Activated CD4-positive, alpha-beta T cell treated with anti-CD3 and anti-CD28 coated beads, Interleukin-2, amount 50 U/mL, for 48 hours (primary cell): ENCODE measurements around the gene LPAR2.

ENCODE experiments used
- DNase-seq, 2 experiments: peaks; one replicate each; pipeline ENCODE4 v3.0.0-alpha.2; 2020

The LPAR2 gene

GRCh38 chr19:19594381-19594780, 33.6 kb downstream of the LPAR2 start:
- DNase-seq = peak in 1 of 2 experiments; percentile 50

DNA sequence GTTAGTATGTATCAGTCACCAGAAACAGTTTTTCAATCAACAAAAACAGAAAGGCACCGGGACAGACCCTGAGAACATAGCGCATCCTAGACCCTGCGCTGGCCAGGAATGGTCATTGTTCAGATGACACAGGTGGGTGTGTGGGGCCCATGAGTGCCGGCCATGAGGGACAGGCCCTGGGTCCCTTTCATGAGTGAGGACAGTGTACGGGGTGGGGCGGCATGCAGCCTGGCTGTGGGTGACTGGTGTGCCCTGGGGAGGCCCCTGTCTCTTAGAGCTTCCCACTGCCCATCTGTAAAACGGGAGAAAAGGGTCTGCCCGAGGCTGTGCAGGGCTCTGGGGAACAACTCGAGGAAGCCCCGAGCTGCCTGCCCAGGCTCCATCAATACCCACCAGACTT, 35.3 kb downstream of the LPAR2 start:
- DNase-seq = no peak

- peak; percentile 70 to 77 for DNase-seq
Observed at GRCh38 chr19:19591133-19591825, 36.7 kb downstream of the LPAR2 start.

GRCh38 chr19:19588546-19588945, 39.5 kb downstream of the LPAR2 start:
- DNase-seq = no peak

DNA sequence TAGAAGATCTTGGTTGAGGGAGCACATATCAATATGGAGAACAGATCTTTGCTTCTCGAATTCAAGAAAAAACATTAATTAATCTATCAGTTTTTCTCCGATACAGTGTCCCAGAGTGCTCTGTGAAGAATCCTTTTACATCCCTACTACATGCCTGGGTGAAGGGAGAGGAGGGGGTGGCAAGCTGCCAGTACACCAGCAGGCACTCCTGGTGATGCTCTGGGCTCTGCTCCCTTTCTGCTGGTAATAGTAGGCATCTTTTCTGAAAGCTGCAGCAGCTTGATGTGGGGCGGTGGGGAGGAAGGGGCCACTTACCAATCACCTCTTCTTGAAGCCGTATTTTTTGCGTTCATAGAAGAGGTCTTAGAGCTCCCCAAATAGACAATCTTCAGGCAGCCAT, 40.2 kb downstream of the LPAR2 start:
- no peak for DNase-seq

GRCh38 chr19:19584356-19584755, 43.7 kb downstream of the LPAR2 start:
- DNase-seq = no peak

- DNase-seq = no peak
Observed at GRCh38 chr19:19582471-19582870, 45.5 kb downstream of the LPAR2 start.

DNA sequence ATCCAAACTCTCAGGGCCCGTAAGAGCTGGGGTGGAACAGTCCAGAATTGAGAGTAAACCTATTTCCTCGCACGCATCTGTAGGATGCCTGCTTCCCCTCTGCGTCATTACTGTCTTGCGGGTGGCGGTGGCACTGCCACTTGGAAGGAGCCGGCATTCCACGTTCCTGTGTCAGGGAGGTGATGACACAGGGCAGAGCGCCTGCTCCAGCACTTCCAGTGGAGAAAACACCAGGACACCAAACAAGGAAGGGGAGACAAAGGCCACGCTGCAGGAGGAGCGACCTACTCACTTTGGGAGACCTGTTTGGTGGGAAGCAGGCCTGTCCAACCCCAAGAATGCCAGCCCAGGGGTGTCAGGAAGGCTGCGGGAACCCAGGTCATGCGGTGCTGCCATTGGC, 46.6 kb downstream of the LPAR2 start:
- DNase-seq = no peak

DNA sequence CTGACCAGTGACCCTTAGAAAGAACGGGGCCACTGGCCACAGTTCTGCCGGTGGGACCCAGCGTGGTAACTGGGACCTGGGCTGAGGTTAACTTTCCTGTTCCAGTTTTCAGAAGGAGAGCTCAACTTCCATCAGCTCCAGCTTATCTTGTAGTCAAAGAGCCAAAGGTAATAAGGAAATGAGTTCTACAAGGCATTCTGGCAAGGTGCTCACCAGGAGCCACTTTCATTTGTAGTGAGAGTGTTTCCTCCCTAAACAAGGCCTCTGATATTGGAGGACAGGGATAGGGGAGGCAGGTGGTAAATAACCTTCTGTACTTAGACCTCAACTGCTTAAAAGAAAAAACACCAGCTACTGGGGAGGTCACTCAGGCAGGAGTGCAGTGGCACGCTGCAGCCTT, 47.6 kb downstream of the LPAR2 start:
- no peak for DNase-seq

- no peak for DNase-seq
Observed at GRCh38 chr19:19579533-19580361, 48.3 kb downstream of the LPAR2 start.

DNA sequence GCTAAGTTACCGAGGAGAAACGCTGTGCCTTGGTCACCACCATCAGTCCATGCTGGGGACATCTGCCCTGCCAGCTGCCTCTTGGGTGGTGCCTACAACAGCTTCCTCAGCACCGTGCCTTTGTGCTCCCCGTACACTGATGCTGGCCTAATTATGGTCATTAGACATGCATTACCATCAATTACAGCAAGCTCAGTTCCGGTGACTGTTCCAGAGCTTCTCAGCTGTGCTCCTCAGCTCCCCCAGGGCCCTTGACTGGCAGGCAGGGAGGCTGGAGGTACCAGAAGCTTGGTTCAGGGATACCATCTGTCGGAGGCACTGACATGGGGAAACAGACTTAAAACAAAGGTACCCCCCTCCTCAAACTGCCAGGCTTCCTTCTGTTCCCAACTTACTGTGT, 49.8 kb downstream of the LPAR2 start:
- DNase-seq = no peak

- no peak for DNase-seq
Observed at GRCh38 chr19:19575411-19575810, 52.6 kb downstream of the LPAR2 start.
